Measurements from ENCODE around the gene CIDEB. TPM values are rescaled to one million over a fixed set of nuclear protein-coding genes. Genes with fewer than 3 reads are reported as not detected.

Gene CIDEB
- total and polyA plus RNA-seq, 2 of the 8 experiments (the other 6 are each of a cell fraction or from before 2014, with no cell fraction given), result 0.11 TPM; not detected in 1

GRCh38 chr14:24304019-24304387 is 3.8 kb downstream of the CIDEB start:
- peaks cover 6% of the 10 kb centered on the region for H3K23me2 ChIP-seq (ENCODE audit: low read depth, low read length)
- no peak overlapping the region for H2AFZ ChIP-seq (ENCODE audit: low read length)
- H3K27me3 ChIP-seq (replicated peaks in 1 of 4; ENCODE audit: control insufficient read depth in 3 of 4, extremely low read depth in 1 of 4, insufficient read depth in 3 of 4, low read length in 3 of 4), result no peaks in the 10 kb centered on the region
- no peak overlapping the region for H2BK12ac ChIP-seq (ENCODE audit: low read depth, low read length)
- FAIRE-seq, result no peak
- no peak overlapping the region for H3K4me2 ChIP-seq (ENCODE audit: insufficient read depth in 1 of 2, low read depth in 2 of 2, low read length in 2 of 2)
- no peak overlapping the region for H4K91ac ChIP-seq (replicated peaks; ENCODE audit: insufficient read length, low read length)
- POLR2A ChIA-PET (ENCODE audit: partially characterized antibody), result interaction anchor here (1.1 to 1.5 kb wide), 2 partner anchors 10 to 57 kb away, joined by 3 to 5 read pairs; no protein-coding TSS in a partner anchor
- H4K8ac ChIP-seq (ENCODE audit: extremely low read depth, insufficient read depth, low read length), result no peak overlapping the region
- no peak for DNase-seq (ENCODE audit: low read depth in 1 of 2, low spot score in 2 of 2)
- peaks cover 4 to 13% of the 10 kb centered on the region in 2 experiments; a peak in 2 of 4 replicates for H3K79me2 ChIP-seq (ENCODE audit: control insufficient read depth in 1 of 2, insufficient read depth in 2 of 2, low read length in 2 of 2)
- H2AK5ac ChIP-seq (ENCODE audit: low read depth, low read length), result no peak overlapping the region
- H2BK15ac ChIP-seq (ENCODE audit: low read length), result no peak overlapping the region
- no peak for TF ChIP-seq EGR1 (IDR thresholded peaks at IDR 0.05; ENCODE audit: borderline replicate concordance, low read depth, low read length)
- no peak for TF ChIP-seq POLR2A (IDR thresholded peaks at IDR 0.05; ENCODE audit: control extremely low read depth in 1 of 2, low read depth in 2 of 2, low read length in 2 of 2)
- TF ChIP-seq SRF (IDR thresholded peaks at IDR 0.05; ENCODE audit: low read depth, low read length), result no peak
- TF ChIP-seq E2F6 (IDR thresholded peaks at IDR 0.05), result no peak
- no peak for TF ChIP-seq RXRA (IDR thresholded peaks at IDR 0.05; ENCODE audit: insufficient read depth, low read depth, low read length)
- no peak for TF ChIP-seq BACH1 (IDR thresholded peaks at IDR 0.05; ENCODE audit: low read length)
- TF ChIP-seq JUND (IDR thresholded peaks at IDR 0.05; ENCODE audit: low read length), result no peak
- CTCF ChIA-PET (ENCODE audit: partially characterized antibody), result interaction anchor here (1.0 to 15.8 kb wide), 4 partner anchors 8 to 41 kb away, joined by 3 to 173 read pairs (median 5); partner anchors contain the start of gene ADCY4
- no peak overlapping the region for H4K5ac ChIP-seq (ENCODE audit: insufficient read length, low read depth, low read length)
- H3K4ac ChIP-seq (replicated peaks; ENCODE audit: insufficient read length, low read depth, low read length), result no peak overlapping the region
- H3K36me3 ChIP-seq (ENCODE audit: control insufficient read depth in 2 of 4, insufficient read depth in 4 of 4, low read length in 3 of 4), result peaks cover 29 to 42% (median 38%) of the 10 kb centered on the region in 4 experiments
- H3K4me3 ChIP-seq (ENCODE audit: extremely low read depth in 1 of 4, insufficient read depth in 2 of 4, low read depth in 3 of 4, low read length in 4 of 4), result no peak overlapping the region
- H4K20me1 ChIP-seq (replicated peaks in 1 of 2; ENCODE audit: control insufficient read depth in 1 of 2, insufficient read depth in 2 of 2, low read length in 2 of 2), result peaks cover 0 to 4% of the 10 kb centered on the region in 2 experiments
- H3K9ac ChIP-seq (replicated peaks in 1 of 4; ENCODE audit: extremely low read depth in 1 of 4, low read depth in 3 of 4, low read length in 3 of 4), result no peak overlapping the region
- H3K9me3 ChIP-seq (ENCODE audit: insufficient read depth in 2 of 2, low read depth in 1 of 2, low read length in 1 of 2), result no peaks in the 10 kb centered on the region; a peak in 1 of 4 replicates
- H3K14ac ChIP-seq (ENCODE audit: insufficient read length), result no peak overlapping the region
- no peak overlapping the region for H2BK120ac ChIP-seq (replicated peaks; ENCODE audit: low read depth, low read length)
- H3K4me1 ChIP-seq (replicated peaks in 1 of 4; ENCODE audit: control insufficient read depth in 3 of 4, insufficient read depth in 4 of 4, low read length in 3 of 4), result peaks cover 0 to 4% (median 1%) of the 10 kb centered on the region in 4 experiments; a peak in 4 of 7 replicates
- H3K23ac ChIP-seq (ENCODE audit: insufficient read length), result no peak overlapping the region
- no peak overlapping the region for H3K56ac ChIP-seq (replicated peaks; ENCODE audit: insufficient read length, low read depth, low read length)
- H3K79me1 ChIP-seq (ENCODE audit: low read depth, low read length), result peaks cover 5% of the 10 kb centered on the region; the same call in 1 of the 2 replicates
- H3K18ac ChIP-seq (ENCODE audit: extremely low read depth, low read length), result no peak overlapping the region
- no peak overlapping the region for H3K27ac ChIP-seq (ENCODE audit: low read depth, low read length)
- 95% methylated on average over 11 of the region's 11 CpGs; no CpG with 5 or more reads in 1 of the 2 experiments for WGBS, 2 experiments (ENCODE audit: extremely low coverage in 1 of 2, insufficient coverage in 1 of 2, insufficient read length in 1 of 2, insufficient replicate concordance in 2 of 2, low coverage in 1 of 2, low lambda C conversion rate in 2 of 2, missing lambda C conversion rate in 1 of 2)
- no peak overlapping the region for H2BK5ac ChIP-seq (ENCODE audit: low read depth, low read length)
- H2BK20ac ChIP-seq (ENCODE audit: low read length), result no peak overlapping the region
